ENCODE data around the gene KRTAP5-2. TPM values are rescaled to one million over a fixed set of nuclear protein-coding genes. Genes with fewer than 3 reads are reported as not detected.

Gene KRTAP5-2
- total and polyA plus RNA-seq, 7 donors = not detected

DNA sequence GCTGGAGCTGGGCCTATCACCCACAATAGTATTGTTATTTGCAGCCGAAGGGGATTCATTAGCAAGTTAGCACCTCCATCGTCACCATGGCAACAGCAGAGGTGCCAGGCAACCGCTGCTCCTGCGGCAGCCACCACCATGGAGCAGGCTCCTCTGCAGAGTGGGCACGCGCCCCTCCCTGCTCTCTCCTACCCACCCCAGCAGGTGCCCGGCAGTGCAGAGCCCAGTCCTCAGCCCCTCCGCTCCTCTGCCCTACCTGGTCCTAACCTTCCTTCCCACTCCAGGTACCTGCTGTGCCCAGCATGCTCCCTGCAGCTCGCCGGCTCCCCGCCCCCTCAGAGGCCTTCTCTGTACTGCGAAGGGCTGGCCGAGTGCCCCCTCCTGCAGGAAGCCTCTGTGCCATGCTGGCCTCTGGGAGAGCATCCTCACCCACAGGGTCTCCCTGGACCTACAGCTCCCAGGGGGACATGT, 29.6 kb downstream of the KRTAP5-2 start:
- Histone ChIP-seq H3K4me3 (no peak overlapping the region), H3K9me3 (no peaks in the 10 kb centered on the region), H3K27me3 (ENCODE audit: insufficient read depth in 3 of 3, low read length in 2 of 3) (no peaks in the 10 kb centered on the region), H3K36me3 (ENCODE audit: insufficient read depth in 1 of 2, low read depth in 1 of 2) (peaks cover 0 to 7% of the 10 kb centered on the region in 2 donors), H3K4me1 (peaks cover 36% of the 10 kb centered on the region), H3K27ac (no peak overlapping the region)
- DNase-seq = no peak
- ATAC-seq = no peak
- 67 to 69% (median 68%) methylated on average over 13 of the region's 13 CpGs for WGBS, 3 donors
- intact Hi-C loops (cut with DNase I) = no loop called here
- TF ChIP-seq, protein P1, sequence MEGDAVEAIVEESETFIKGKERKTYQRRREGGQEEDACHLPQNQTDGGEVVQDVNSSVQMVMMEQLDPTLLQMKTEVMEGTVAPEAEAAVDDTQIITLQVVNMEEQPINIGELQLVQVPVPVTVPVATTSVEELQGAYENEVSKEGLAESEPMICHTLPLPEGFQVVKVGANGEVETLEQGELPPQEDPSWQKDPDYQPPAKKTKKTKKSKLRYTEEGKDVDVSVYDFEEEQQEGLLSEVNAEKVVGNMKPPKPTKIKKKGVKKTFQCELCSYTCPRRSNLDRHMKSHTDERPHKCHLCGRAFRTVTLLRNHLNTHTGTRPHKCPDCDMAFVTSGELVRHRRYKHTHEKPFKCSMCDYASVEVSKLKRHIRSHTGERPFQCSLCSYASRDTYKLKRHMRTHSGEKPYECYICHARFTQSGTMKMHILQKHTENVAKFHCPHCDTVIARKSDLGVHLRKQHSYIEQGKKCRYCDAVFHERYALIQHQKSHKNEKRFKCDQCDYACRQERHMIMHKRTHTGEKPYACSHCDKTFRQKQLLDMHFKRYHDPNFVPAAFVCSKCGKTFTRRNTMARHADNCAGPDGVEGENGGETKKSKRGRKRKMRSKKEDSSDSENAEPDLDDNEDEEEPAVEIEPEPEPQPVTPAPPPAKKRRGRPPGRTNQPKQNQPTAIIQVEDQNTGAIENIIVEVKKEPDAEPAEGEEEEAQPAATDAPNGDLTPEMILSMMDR (IDR thresholded peaks at IDR 0.05) = no peak

DNA sequence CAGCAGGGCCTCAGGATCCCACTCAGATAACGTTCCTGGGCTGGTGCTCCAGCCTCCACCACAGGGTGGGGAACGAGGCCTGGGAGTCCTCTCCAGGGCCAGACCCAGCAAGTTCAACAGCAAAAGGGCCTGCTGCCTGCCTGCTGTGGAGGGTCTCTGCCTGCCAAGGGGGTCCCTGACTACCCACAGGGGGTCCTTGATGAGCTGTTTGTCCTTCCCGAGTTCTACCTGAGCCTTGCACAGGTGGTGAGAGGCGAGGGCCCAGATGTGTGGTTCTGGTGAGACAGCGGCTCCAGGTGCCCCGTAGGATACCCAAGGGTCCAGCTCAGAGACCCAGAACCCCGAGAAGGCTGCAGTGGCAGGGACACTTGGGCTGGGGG, 30.4 kb downstream of the KRTAP5-2 start:
- peak overlapping the region; percentile 65 for H3K27ac ChIP-seq

DNA sequence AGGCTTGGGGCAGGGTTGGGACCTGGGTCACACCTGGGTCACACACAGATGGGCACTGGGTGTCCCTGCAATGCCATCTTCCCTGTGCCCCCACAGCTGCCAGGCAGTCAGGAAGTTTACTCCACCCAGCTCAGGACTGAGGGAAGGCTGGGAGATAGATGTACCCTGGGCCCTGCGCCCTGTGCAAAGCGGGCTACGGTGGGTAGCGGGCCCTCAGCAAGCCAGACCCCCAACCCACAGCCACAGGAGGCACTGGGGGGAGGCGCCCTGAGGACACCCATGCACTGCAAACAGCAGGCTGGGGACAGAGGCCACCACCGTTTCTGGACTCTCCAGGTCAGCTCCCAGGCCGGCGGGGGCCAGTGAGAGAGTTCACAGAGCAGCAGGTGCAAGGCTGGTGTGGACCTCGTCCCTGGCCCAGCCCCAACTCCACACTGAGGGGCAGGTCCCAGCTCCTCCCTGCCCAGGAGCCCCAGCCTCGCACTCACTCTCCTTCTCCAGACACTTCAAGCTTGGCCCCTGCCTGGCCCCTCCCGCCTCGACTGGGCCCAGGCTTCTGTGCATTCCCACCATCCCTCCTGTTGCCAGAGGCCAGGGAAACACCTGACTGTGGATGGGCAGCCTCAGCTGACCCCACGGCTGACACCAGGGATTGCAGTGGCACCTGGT, 30.9 kb downstream of the KRTAP5-2 start:
- H3K36me3 ChIP-seq (ENCODE audit: insufficient read depth in 1 of 2, low read depth in 1 of 2) = peaks cover 0 to 18% of the 10 kb centered on the region in 2 donors
- peaks cover 36% of the 10 kb centered on the region for H3K4me1 ChIP-seq
- peak overlapping the region; percentile 53 for H3K27ac ChIP-seq
- TF ChIP-seq, protein P1 (IDR thresholded peaks at IDR 0.05) = no peak
- no peak overlapping the region for H3K4me3 ChIP-seq
- no peaks in the 10 kb centered on the region for H3K27me3 ChIP-seq (ENCODE audit: insufficient read depth in 3 of 3, low read length in 2 of 3)
- no peak for DNase-seq
- ATAC-seq = peak in 3 of 4 donors; percentile 9 to 61 (median 13)
- WGBS, 3 donors = 48 to 53% (median 51%) methylated on average over 12 to 13 of the region's 13 CpGs
- no peaks in the 10 kb centered on the region for H3K9me3 ChIP-seq
- intact Hi-C loops (cut with DNase I) = no loop called here

More for the DNA sequence above, 30.4 kb downstream of the KRTAP5-2 start:
- ATAC-seq (no peak), DNase-seq (no peak)
- no peak overlapping the region for H3K4me3 ChIP-seq
- WGBS, 3 donors = 70 to 72% (median 70%) methylated on average over 7 of the region's 7 CpGs
- peaks cover 36% of the 10 kb centered on the region for H3K4me1 ChIP-seq
- TF ChIP-seq, protein P1 (IDR thresholded peaks at IDR 0.05) = no peak
- intact Hi-C loops (cut with DNase I) = no loop called here
- H3K36me3 ChIP-seq (ENCODE audit: insufficient read depth in 1 of 2, low read depth in 1 of 2) = peaks cover 0 to 15% of the 10 kb centered on the region in 2 donors
- no peaks in the 10 kb centered on the region for H3K27me3 ChIP-seq (ENCODE audit: insufficient read depth in 3 of 3, low read length in 2 of 3)
- H3K9me3 ChIP-seq = no peaks in the 10 kb centered on the region

DNA sequence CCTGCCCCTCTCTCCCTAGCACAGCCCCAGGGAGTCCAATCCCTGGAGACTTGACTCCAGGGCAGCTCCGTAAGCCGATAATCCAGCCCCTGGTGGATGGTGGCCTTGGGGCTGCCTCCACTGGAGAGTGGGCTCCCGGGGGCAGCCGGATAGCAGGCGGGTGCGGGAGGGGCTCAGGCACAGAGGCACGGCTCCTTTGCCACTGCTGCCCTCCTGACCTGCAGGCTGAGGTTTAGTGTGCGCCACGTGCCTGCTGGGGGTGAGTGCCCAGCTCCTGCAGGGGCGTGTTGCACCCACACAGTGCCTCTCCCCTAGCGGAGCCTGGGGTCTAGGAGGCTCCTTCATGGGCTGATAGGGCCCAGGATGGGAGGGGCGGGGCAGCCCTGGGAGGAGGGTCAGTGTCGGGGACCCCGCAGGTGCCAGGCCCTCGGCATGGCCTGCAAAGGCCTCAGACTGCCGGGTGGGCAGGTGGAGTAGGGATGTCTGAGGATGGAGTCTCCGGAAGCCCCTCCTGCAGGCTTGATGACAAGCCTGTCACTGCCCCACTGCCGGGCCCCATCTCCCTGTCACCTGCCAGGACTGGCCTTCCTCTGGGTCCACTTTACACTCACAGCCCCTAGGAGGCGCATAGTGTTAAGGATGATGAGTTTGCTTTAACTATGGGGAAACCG, 31.6 kb downstream of the KRTAP5-2 start:
- TF ChIP-seq, protein P1 (IDR thresholded peaks at IDR 0.05) = no peak
- intact Hi-C loops (cut with DNase I) = no loop called here
- Histone ChIP-seq H3K36me3 (ENCODE audit: insufficient read depth in 1 of 2, low read depth in 1 of 2) (peaks cover 0 to 24% of the 10 kb centered on the region in 2 donors), H3K4me3 (no peak overlapping the region), H3K27ac (peak overlapping the region; percentile 53), H3K4me1 (peaks cover 36% of the 10 kb centered on the region), H3K27me3 (ENCODE audit: insufficient read depth in 3 of 3, low read length in 2 of 3) (no peaks in the 10 kb centered on the region), H3K9me3 (no peaks in the 10 kb centered on the region)
- DNase-seq (peak in 1 of 2 donors; percentile 39), ATAC-seq (no peak)
- WGBS, 3 donors = 84 to 87% (median 85%) methylated on average over 15 to 20 of the region's 20 CpGs

Data from psoas muscle (tissue), 8 donors.